K562 (cell line): ENCODE results near the gene NUP43. TPM values are rescaled to one million over a fixed set of nuclear protein-coding genes. Genes with fewer than 3 reads are reported as not detected.

ENCODE experiments used
- BMI1 ChIP-seq: fragments of 150-350 bp; IDR thresholded peaks from 2 replicates; pipeline ENCODE4 v1.6.1; 2014; ENCODE audit warnings: low read length
- CEBPG ChIP-seq, 3 experiments: fragments of 200-800 bp in 1 of 3; sonication (Bioruptor generic) in 1 of 3; sonication (generic) in 1 of 3; formaldehyde crosslinking in 1 of 3; IDR thresholded peaks in 2 of 3; conservative IDR thresholded peaks in 1 of 3; 2 replicates each; pipeline versions ENCODE4 v1.6.1 to v1.8.0; 2016 to 2022; ENCODE audit warnings: missing compliant biosample characterization in 2 of 3, missing genetic modification characterization in 2 of 3, mild to moderate bottlenecking in 1 of 3, missing genetic modification reagents in 1 of 3
- FOXJ2 ChIP-seq: fragments of 200-800 bp; sonication (Bioruptor generic); IDR thresholded peaks from 2 replicates; pipeline ENCODE4 v1.6.1; 2016; ENCODE audit warnings: missing genetic modification characterization, missing compliant biosample characterization
- KDM4B ChIP-seq, 2 experiments: fragments of 450-650 bp in 1 of 2; sonication (generic) in 1 of 2; IDR thresholded peaks; 2 replicates each; pipeline ENCODE4 v1.6.1; 2016 to 2017; ENCODE audit warnings: borderline replicate concordance in 2 of 2, antibody characterized with exemption in 1 of 2, low read depth in 1 of 2, mild to moderate bottlenecking in 1 of 2
- L3MBTL2 ChIP-seq: fragments of 450-650 bp; IDR thresholded peaks from 2 replicates; pipeline ENCODE4 v1.6.1; 2016; ENCODE audit warnings: mild to moderate bottlenecking, moderate library complexity
- NFIC ChIP-seq: fragments of 450-650 bp; IDR thresholded peaks from 2 replicates; pipeline ENCODE4 v1.6.1; 2017; ENCODE audit warnings: mild to moderate bottlenecking, inconsistent platforms
- POLR2B ChIP-seq: fragments of 450-650 bp; IDR thresholded peaks from 2 replicates; pipeline ENCODE4 v1.6.1; 2018; ENCODE audit warnings: low read depth; ENCODE audit not compliant: partially characterized antibody
- RHOXF2B ChIP-seq: fragments of 250-450 bp; sonication (Bioruptor Pico); conservative IDR thresholded peaks from 2 replicates; pipeline ENCODE4 v1.5.1; 2021
- SPI1 ChIP-seq: IDR thresholded peaks from 2 replicates; pipeline ENCODE4 v1.6.1; 2011; ENCODE audit warnings: low read depth, low read length, control low read depth, borderline replicate concordance
- TRIM24 ChIP-seq, 2 experiments: fragments of 450-650 bp; IDR thresholded peaks; 2 replicates each; pipeline ENCODE4 v1.6.1; 2016
- YY1 ChIP-seq, 3 experiments: IDR thresholded peaks; 2 replicates each; pipeline ENCODE4 v1.6.1; 2011; ENCODE audit warnings: low read length in 2 of 3, mild to moderate bottlenecking in 2 of 3, moderate library complexity in 2 of 3, borderline replicate concordance in 1 of 3, control low read depth in 1 of 3, low read depth in 1 of 3; ENCODE audit not compliant: insufficient read depth in 3 of 3, insufficient replicate concordance in 2 of 3, control insufficient read depth in 1 of 3, insufficient read length in 1 of 3; ENCODE audit errors: extremely low read depth in 1 of 3
- ZHX1 ChIP-seq: fragments of 150-350 bp; conservative IDR thresholded peaks from 2 replicates; pipeline ENCODE4 v1.6.1; 2014; ENCODE audit warnings: low read length
- ZNF316 ChIP-seq: fragments of 450-650 bp; IDR thresholded peaks from 2 replicates; pipeline ENCODE4 v1.6.1; 2016
- ZNF431 ChIP-seq: sonication (generic); formaldehyde crosslinking; IDR thresholded peaks from 2 replicates; pipeline ENCODE4 v1.8.0; 2022; ENCODE audit warnings: mild to moderate bottlenecking, missing genetic modification reagents
- ZNF589 ChIP-seq: fragments of 200-800 bp; sonication (Bioruptor generic); IDR thresholded peaks from 2 replicates; pipeline ENCODE4 v1.6.1; 2016; ENCODE audit warnings: low read depth, missing genetic modification characterization, missing compliant biosample characterization
- polyA plus RNA-seq, 8 experiments: library from polyadenylated mRNA; depleted of rRNA in 4 of 8; stranded (reverse) in 5 of 8; unstranded in 3 of 8; fragments of >200 nt; fragmentation: Nextera tagmentation in 2 of 8; fragmentation: Illumina TruSeq in 1 of 8; extraction: Ambion mirVana in 2 of 8; extraction: Trizol in 1 of 8; gene quantifications; 2 replicates each; pipeline versions ENCODE4 v1.2.1 to v1.2.3, GENCODE V29; 2011 to 2014; ENCODE audit warnings: inconsistent platforms in 1 of 8, missing spikeins in 1 of 8
- total RNA-seq, 7 experiments: library from RNA; depleted of rRNA in 6 of 7; stranded (reverse); fragments of >200 nt in 6 of 7; fragmentation: Illumina TruSeq in 2 of 7; extraction: Trizol in 2 of 7; gene quantifications; 2 replicates each; pipeline versions ENCODE4 v1.2.1 to v1.2.3, GENCODE V29; 2011 to 2021; ENCODE audit warnings: low replicate concordance in 1 of 7
- TF ChIP-seq, protein P1 (sequence below): fragments of 450-650 bp; IDR thresholded peaks from 2 replicates; pipeline ENCODE4 v1.6.1; 2016; ENCODE audit warnings: mild to moderate bottlenecking
- TF ChIP-seq, protein P2 (sequence below): fragments of 450-650 bp; formaldehyde crosslinking; conservative IDR thresholded peaks from 2 replicates; pipeline ENCODE4 v1.4.0; 2022; ENCODE audit warnings: mild to moderate bottlenecking, missing genetic modification characterization

NUP43 gene
- total and polyA plus RNA-seq, 9 of the 15 experiments (the other 6 are each of a cell fraction or from before 2014, with no cell fraction given): 28.9 to 136 (median 67.4) TPM

DNA sequence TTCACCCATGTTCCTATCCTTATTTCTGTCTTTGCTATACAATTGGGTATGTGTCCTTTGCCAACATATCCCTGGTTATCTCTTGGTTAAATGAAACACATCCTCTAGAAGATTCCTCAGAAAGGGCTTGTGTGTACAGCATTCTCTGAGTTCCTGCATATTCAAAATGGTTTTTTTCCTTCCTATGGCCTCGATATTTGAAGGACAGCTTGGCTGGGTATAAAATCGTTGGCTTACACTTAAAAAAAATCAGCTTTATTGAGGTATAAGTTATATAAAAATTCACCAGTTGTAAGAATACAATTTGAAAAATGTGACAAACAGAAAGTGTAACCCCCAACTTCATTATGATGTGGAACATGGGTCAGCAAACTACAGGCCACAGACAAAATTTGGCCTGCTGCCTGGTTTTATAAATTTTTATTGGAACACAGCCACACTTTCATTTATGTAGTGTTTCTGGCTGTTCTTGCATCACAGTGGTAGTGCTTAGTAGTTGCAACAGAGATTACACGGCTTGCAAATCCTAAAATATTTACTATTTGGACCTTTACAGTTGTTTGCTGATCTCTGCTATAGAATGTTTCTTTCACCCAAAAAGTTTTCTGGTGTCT, 19.9 kb upstream of the NUP43 start (continued):
- TF ChIP-seq BMI1 (no peak), FOXJ2 (tag) (no peak), CEBPG (CRISPR knock-in tag; IDR thresholded peaks at IDR 0.05) (no peak; the same call in 1 of the 2 replicates), CEBPG (tag; conservative IDR thresholded peaks at IDR 0.05 in 1 of 2, IDR thresholded peaks at IDR 0.05 in 1 of 2) (peak in 1 of 2 experiments; percentile 31; a peak in 1 of 4 replicates), YY1 (IDR thresholded peaks at IDR 0.05; ENCODE audit: borderline replicate concordance in 1 of 3, control insufficient read depth in 1 of 3, extremely low read depth in 1 of 3, insufficient read depth in 3 of 3, insufficient read length in 1 of 3, insufficient replicate concordance in 2 of 3, low read depth in 1 of 3, low read length in 2 of 3) (peak in 1 of 3 experiments; percentile 56), TRIM24 (IDR thresholded peaks at IDR 0.05) (0 out of 4 replicates have a peak, but pooled peaks of 1 of the 2 experiments have one; percentile 12), KDM4B (IDR thresholded peaks at IDR 0.05; ENCODE audit: borderline replicate concordance in 2 of 2, low read depth in 1 of 2) (no peak), L3MBTL2 (no peak), SPI1 (no peak), RHOXF2B (CRISPR knock-in tag) (no peak), NFIC (peak; percentile 59), ZNF316 (no peak), ZNF589 (CRISPR knock-in tag) (no peak), POLR2B (no peak), ZNF431 (CRISPR knock-in tag) (no peak), ZHX1 (no peak)
- TF ChIP-seq, protein P1, sequence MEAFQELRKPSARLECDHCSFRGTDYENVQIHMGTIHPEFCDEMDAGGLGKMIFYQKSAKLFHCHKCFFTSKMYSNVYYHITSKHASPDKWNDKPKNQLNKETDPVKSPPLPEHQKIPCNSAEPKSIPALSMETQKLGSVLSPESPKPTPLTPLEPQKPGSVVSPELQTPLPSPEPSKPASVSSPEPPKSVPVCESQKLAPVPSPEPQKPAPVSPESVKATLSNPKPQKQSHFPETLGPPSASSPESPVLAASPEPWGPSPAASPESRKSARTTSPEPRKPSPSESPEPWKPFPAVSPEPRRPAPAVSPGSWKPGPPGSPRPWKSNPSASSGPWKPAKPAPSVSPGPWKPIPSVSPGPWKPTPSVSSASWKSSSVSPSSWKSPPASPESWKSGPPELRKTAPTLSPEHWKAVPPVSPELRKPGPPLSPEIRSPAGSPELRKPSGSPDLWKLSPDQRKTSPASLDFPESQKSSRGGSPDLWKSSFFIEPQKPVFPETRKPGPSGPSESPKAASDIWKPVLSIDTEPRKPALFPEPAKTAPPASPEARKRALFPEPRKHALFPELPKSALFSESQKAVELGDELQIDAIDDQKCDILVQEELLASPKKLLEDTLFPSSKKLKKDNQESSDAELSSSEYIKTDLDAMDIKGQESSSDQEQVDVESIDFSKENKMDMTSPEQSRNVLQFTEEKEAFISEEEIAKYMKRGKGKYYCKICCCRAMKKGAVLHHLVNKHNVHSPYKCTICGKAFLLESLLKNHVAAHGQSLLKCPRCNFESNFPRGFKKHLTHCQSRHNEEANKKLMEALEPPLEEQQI: peak; percentile 90
- TF ChIP-seq, protein P2, sequence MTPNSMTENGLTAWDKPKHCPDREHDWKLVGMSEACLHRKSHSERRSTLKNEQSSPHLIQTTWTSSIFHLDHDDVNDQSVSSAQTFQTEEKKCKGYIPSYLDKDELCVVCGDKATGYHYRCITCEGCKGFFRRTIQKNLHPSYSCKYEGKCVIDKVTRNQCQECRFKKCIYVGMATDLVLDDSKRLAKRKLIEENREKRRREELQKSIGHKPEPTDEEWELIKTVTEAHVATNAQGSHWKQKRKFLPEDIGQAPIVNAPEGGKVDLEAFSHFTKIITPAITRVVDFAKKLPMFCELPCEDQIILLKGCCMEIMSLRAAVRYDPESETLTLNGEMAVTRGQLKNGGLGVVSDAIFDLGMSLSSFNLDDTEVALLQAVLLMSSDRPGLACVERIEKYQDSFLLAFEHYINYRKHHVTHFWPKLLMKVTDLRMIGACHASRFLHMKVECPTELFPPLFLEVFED: no peak
